MCF 10A (cell line): Measurements from ENCODE around the gene KRTAP26-1. TPM values are rescaled to one million over a fixed set of nuclear protein-coding genes. Genes with fewer than 3 reads are reported as not detected.

Experiments
- Bru-seq: library from RNA; stranded (reverse); fragments of 400-500 nt; gene quantifications from one replicate; lab custom pipeline; 2021; lab: Mats Ljungman, UMichigan
- BruChase-seq, 2 experiments: library from RNA; stranded (reverse); fragments of 400-500 nt; gene quantifications; one replicate each; lab custom pipeline; 2021; lab: Mats Ljungman, UMichigan
- BruUV-seq: library from RNA; stranded (reverse); fragments of 400-500 nt; replicated peaks from 2 replicates; lab custom pipeline; 2021; lab: Mats Ljungman, UMichigan
- CTCF ChIA-PET: fragments of 300-600 bp; sonication (Branson Sonifier 250); formaldehyde crosslinking; extraction: SDS; loops from one replicate; lab custom pipeline; 2021; ENCODE audit warnings: antibody characterized with exemption, inconsistent platforms; lab: Yijun Ruan, JAX
- POLR2A ChIA-PET: fragments of 300-600, 350-650 bp; sonication (Branson Sonifier 250); formaldehyde crosslinking; extraction: SDS; loops from one replicate; lab custom pipeline; 2020; ENCODE audit warnings: antibody characterized with exemption, inconsistent platforms; lab: Yijun Ruan, JAX
- DNase-seq: peaks from one replicate; pipeline ENCODE4 v3.0.0-alpha.2; 2018; ENCODE audit not compliant: unreplicated experiment
- H3K27ac Mint-ChIP-seq: one replicate; pipeline ENCODE4 v1.8.0; 2022; ENCODE audit warnings: mild to moderate bottlenecking, low read depth, mixed read lengths; ENCODE audit not compliant: unreplicated experiment
- H3K27me3 Mint-ChIP-seq: one replicate; pipeline ENCODE4 v1.8.0; 2022; ENCODE audit warnings: mixed read lengths; ENCODE audit not compliant: insufficient read depth, unreplicated experiment
- H3K36me3 Mint-ChIP-seq: one replicate; pipeline ENCODE4 v1.8.0; 2022; ENCODE audit warnings: mild to moderate bottlenecking, moderate library complexity, mixed read lengths; ENCODE audit not compliant: insufficient read depth, unreplicated experiment
- H3K4me1 Mint-ChIP-seq: one replicate; pipeline ENCODE4 v1.8.0; 2022; ENCODE audit warnings: mixed read lengths; ENCODE audit not compliant: insufficient read depth, unreplicated experiment
- H3K4me3 Mint-ChIP-seq: one replicate; pipeline ENCODE4 v1.8.0; 2022; ENCODE audit warnings: mild to moderate bottlenecking, moderate library complexity, mixed read lengths; ENCODE audit not compliant: unreplicated experiment
- H3K9me3 Mint-ChIP-seq: one replicate; pipeline ENCODE4 v1.8.0; 2022; ENCODE audit warnings: mixed read lengths; ENCODE audit not compliant: unreplicated experiment
- CTCF ChIP-seq: fragments of 200-600 bp; IDR thresholded peaks from one replicate; pipeline ENCODE4 v1.8.0; 2022; ENCODE audit warnings: antibody characterized with exemption, mild to moderate bottlenecking; ENCODE audit not compliant: unreplicated experiment
- intact Hi-C: fragments of 100-400 bp; cut with micrococcal nuclease; formaldehyde crosslinking; loops from 2 replicates; pipeline ENCODE4 v1.14.1; 2022
- long read RNA-seq: library from polyadenylated mRNA; stranded (forward); transcript quantifications from one replicate; pipeline ENCODE4 v2.0.0, GENCODE V29; 2022
- total RNA-seq: library from RNA; stranded (reverse); gene quantifications from 2 replicates; pipeline ENCODE4 v1.2.3, GENCODE V29; 2022

Gene KRTAP26-1
- not detected in 2 replicates for total RNA-seq
- not detected for Bru-seq, nascent RNA
- BruChase-seq, experiment 1, labeled RNA remaining after a 6-hour chase: not detected
- not detected for BruChase-seq, experiment 2, labeled RNA remaining after a 2-hour chase
- long read RNA-seq: 0 reads

DNA sequence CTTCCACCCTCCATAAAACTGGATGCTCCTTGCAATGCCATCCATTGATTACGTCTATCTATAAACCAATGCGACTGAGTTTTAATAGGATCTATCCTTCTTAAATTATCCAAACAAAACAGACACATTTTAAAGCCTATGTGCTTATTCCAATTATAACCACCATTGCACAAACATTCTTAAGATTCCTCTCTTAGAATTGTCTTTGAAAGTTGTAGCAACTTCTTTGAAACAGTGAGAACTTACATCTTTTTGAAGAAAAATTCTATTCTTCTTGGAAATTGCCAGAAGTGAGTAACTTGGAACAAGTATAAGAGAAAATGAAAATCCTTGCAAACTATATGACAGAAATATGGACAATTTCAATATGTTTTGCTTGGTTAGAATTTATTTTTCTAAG, at the start of gene KRTAP26-1:
Gene KRTAP26-1 (minus strand): TSS at position 101 of the 400 bp plus-strand sequence. CDS start 280 bp downstream, outside the sequence.
- H3K9me3 Mint-ChIP-seq: no peaks in the 10 kb centered on the region
- DNase-seq: no peak
- H3K27ac Mint-ChIP-seq: no peak within 1 kb of the TSS
- ChIA-PET POLR2A (no interaction called here), CTCF (interaction anchor here (0.6 kb wide), 1 partner anchor 288 kb away, joined by 3 read pairs; no protein-coding TSS in a partner anchor)
- H3K27me3 Mint-ChIP-seq: peaks cover 61% of the 10 kb centered on the region
- no peaks in the 10 kb centered on the region for H3K4me1 Mint-ChIP-seq
- H3K4me3 Mint-ChIP-seq: no peak within 1 kb of the TSS
- no TSS peak for BruUV-seq
- H3K36me3 Mint-ChIP-seq: no peaks in the 10 kb centered on the region
- intact Hi-C loops: no loop called here
- TF ChIP-seq CTCF: no peak

GRCh38 chr21:30355906-30356305, 35.8 kb upstream of the KRTAP26-1 start:
- Mint-ChIP-seq H3K9me3 (no peaks in the 10 kb centered on the region), H3K27ac (no peak overlapping the region), H3K4me1 (no peaks in the 10 kb centered on the region), H3K36me3 (no peaks in the 10 kb centered on the region), H3K4me3 (no peak overlapping the region), H3K27me3 (peaks cover 61% of the 10 kb centered on the region)
- intact Hi-C loops: no loop called here
- ChIA-PET CTCF (interaction anchor here (0.7 kb wide), 1 partner anchor 130 kb away, joined by 3 read pairs; no protein-coding TSS in a partner anchor), POLR2A (no interaction called here)
- TF ChIP-seq CTCF: no peak
- no TSS peak for BruUV-seq
- DNase-seq: no peak

- CTCF ChIA-PET: no interaction called here
- intact Hi-C loops: no loop called here
- Mint-ChIP-seq H3K27me3 (peaks cover 50% of the 10 kb centered on the region), H3K9me3 (no peaks in the 10 kb centered on the region), H3K27ac (no peak overlapping the region), H3K4me1 (no peaks in the 10 kb centered on the region), H3K36me3 (no peaks in the 10 kb centered on the region), H3K4me3 (no peak overlapping the region)
- DNase-seq: no peak
- POLR2A ChIA-PET: interaction anchor here (0.6 kb wide), 1 partner anchor 86 kb away, joined by 3 read pairs; no protein-coding TSS in a partner anchor
- TF ChIP-seq CTCF: no peak
- BruUV-seq: no TSS peak
Measured at GRCh38 chr21:30354308-30355005, 34.3 kb upstream of the KRTAP26-1 start.

DNA sequence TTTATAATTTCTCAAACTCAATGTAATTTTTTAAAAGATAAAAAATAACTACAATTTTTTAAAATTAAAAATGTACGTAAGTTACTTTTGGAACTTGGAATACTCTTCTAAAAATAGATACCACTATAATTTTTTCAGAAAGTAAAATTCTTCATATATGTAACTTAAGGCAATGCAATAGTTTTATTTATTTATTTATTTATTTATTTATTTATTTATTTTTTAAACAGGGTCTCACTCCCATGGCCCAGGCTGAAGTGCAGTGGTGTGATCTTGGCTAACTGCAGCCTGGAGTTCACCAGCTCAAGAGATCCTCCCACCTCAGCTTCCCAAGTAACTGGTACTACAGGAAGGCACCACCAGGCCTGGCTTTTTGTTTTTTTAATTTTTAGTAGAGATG, 31.4 kb upstream of the KRTAP26-1 start:
- intact Hi-C loops: no loop called here
- Mint-ChIP-seq H3K27ac (no peak overlapping the region), H3K9me3 (no peaks in the 10 kb centered on the region), H3K4me1 (no peaks in the 10 kb centered on the region), H3K4me3 (no peak overlapping the region), H3K36me3 (no peaks in the 10 kb centered on the region), H3K27me3 (peaks cover 44% of the 10 kb centered on the region)
- TF ChIP-seq CTCF: no peak
- POLR2A ChIA-PET: no interaction called here
- CTCF ChIA-PET: interaction anchor here (0.7 kb wide), 1 partner anchor 11 kb away, joined by 3 read pairs; no protein-coding TSS in a partner anchor
- no TSS peak for BruUV-seq
- no peak for DNase-seq
